Measurements from ENCODE around the gene C14orf119.

C14orf119 gene

GRCh38 chr14:23126548-23127278, 31.4 kb downstream of the C14orf119 start:
- no peak for DNase-seq (ENCODE audit: low spot score)

GRCh38 chr14:23127861-23128260, 32.6 kb downstream of the C14orf119 start:
- no peak for DNase-seq (ENCODE audit: low spot score)

GRCh38 chr14:23128969-23129758, 33.9 kb downstream of the C14orf119 start:
- no peak for DNase-seq (ENCODE audit: low spot score)

- no peak for DNase-seq (ENCODE audit: low spot score)
These were observed 34.5 kb downstream of the C14orf119 start for GRCh38 chr14:23129759-23130316.

- no peak for DNase-seq (ENCODE audit: low spot score)
These were observed 35.6 kb downstream of the C14orf119 start for GRCh38 chr14:23130871-23131270.

GRCh38 chr14:23131482-23131881, 36.2 kb downstream of the C14orf119 start:
- DNase-seq (ENCODE audit: low spot score): no peak

- DNase-seq (ENCODE audit: low spot score): no peak
These were observed 37.7 kb downstream of the C14orf119 start for GRCh38 chr14:23132970-23133369.

GRCh38 chr14:23136566-23137133, 41.3 kb downstream of the C14orf119 start:
- DNase-seq (ENCODE audit: low spot score): no peak

GRCh38 chr14:23137192-23137812, 42.0 kb downstream of the C14orf119 start:
- DNase-seq (ENCODE audit: low spot score): no peak

- DNase-seq (ENCODE audit: low spot score): no peak
These were observed 42.7 kb downstream of the C14orf119 start for GRCh38 chr14:23137813-23138535.

GRCh38 chr14:23139874-23140273, 44.6 kb downstream of the C14orf119 start:
- no peak for DNase-seq (ENCODE audit: low spot score)

- DNase-seq (ENCODE audit: low spot score): no peak
These were observed 45.1 kb downstream of the C14orf119 start for GRCh38 chr14:23140371-23140770.

- no peak for DNase-seq (ENCODE audit: low spot score)
These were observed 46.6 kb downstream of the C14orf119 start for GRCh38 chr14:23141706-23142444.

- no peak for DNase-seq (ENCODE audit: low spot score)
These were observed 47.5 kb downstream of the C14orf119 start for GRCh38 chr14:23142826-23143225.

GRCh38 chr14:23143911-23144310, 48.6 kb downstream of the C14orf119 start:
- no peak for DNase-seq (ENCODE audit: low spot score)

GRCh38 chr14:23145794-23146350, 50.6 kb downstream of the C14orf119 start:
- no peak for DNase-seq (ENCODE audit: low spot score)

GRCh38 chr14:23146351-23146910, 51.1 kb downstream of the C14orf119 start:
- DNase-seq (ENCODE audit: low spot score): no peak

GRCh38 chr14:23146980-23147379, 51.7 kb downstream of the C14orf119 start:
- DNase-seq (ENCODE audit: low spot score): no peak

- no peak for DNase-seq (ENCODE audit: low spot score)
These were observed 52.4 kb downstream of the C14orf119 start for GRCh38 chr14:23147676-23148075.

- no peak for DNase-seq (ENCODE audit: low spot score)
These were observed 53.4 kb downstream of the C14orf119 start for GRCh38 chr14:23148591-23149249.

Measured in left forelimb (tissue), 1 donor.